Measurements from ENCODE around the gene ELMO1.

- TF ChIP-seq EZH2phosphoT487 (IDR thresholded peaks at IDR 0.05; ENCODE audit: borderline replicate concordance, low read length): no peak
- TF ChIP-seq CTCF (conservative IDR thresholded peaks at IDR 0.05; ENCODE audit: low read depth, low read length): no peak
- TF ChIP-seq EZH2 (IDR thresholded peaks at IDR 0.05; ENCODE audit: low read length, unreplicated experiment): no peak
Observed at GRCh38 chr7:36861656-36862055, 587.0 kb downstream of the ELMO1 start.
